Dendritic cell treated with granulocyte-macrophage colony-stimulating factor and Interleukin-4, amounts not matched to agents 40 ng/mL and 50 ng/mL, for 4 days (primary cell): ENCODE data around the gene LRR1.

Experiments
- H3K27ac Mint-ChIP-seq: one replicate; pipeline ENCODE4 v1.8.0; 2022; ENCODE audit warnings: mild to moderate bottlenecking, mixed read lengths
- H3K27me3 Mint-ChIP-seq: one replicate; pipeline ENCODE4 v1.8.0; 2022; ENCODE audit warnings: mild to moderate bottlenecking, mixed read lengths
- H3K36me3 Mint-ChIP-seq: one replicate; pipeline ENCODE4 v1.8.0; 2022; ENCODE audit warnings: low read depth, mixed read lengths
- H3K4me1 Mint-ChIP-seq: one replicate; pipeline ENCODE4 v1.8.0; 2022; ENCODE audit warnings: low read depth, mixed read lengths
- H3K4me3 Mint-ChIP-seq: one replicate; pipeline ENCODE4 v1.8.0; 2022; ENCODE audit warnings: mild to moderate bottlenecking, moderate library complexity, mixed read lengths
- H3K9me3 Mint-ChIP-seq: one replicate; pipeline ENCODE4 v1.8.0; 2022; ENCODE audit warnings: mixed read lengths
- intact Hi-C: fragments of 100-400 bp; cut with micrococcal nuclease; formaldehyde crosslinking; loops from one replicate; pipeline ENCODE4 v1.15.0; 2022

LRR1 gene

DNA sequence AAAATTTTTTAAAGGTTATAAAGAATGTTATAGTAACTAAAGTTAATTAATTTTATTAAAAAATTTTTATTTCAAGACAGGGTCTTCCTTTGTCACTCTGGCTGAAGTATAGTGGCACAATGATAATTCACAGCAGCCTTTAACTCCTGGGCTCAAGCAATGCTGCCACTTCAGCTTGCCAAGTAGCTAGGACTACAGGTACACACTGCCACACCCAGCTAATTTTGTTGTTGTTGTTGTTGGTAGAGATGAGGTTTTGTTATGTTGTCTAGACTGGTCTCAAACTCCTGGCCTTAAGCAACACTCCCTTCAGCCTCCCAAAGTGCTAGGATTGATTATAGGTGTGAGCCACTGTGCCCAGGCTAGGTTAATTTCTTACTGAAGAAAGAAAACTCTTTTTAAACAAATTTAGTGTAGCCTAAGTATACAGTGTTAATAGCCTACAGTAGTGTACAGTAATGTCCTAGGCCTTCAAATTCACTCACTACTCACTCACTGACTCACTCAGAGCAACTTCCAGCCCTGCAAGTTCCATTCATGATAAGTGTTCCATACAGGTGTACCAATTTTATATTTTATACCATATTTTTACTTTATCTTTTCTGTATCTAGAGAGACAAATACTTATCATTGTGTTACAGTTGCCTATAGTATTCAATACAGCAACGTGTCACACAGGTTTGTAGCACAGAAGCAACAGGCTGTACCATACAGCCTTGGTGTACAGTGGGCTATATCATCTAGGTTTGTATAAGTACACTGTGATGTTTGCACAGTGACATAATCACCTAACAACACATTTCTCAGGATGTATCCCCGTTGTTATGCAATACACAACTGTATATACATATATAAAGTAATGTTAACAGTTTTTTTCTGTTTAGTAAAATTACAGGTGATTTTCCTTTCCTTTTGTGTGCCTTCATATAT is 61.1 kb downstream of the LRR1 start:
- intact Hi-C loops: no loop called here
- Mint-ChIP-seq H3K27ac (no peak overlapping the region), H3K4me3 (no peak overlapping the region), H3K27me3 (no peaks in the 10 kb centered on the region), H3K9me3 (no peaks in the 10 kb centered on the region), H3K4me1 (no peaks in the 10 kb centered on the region), H3K36me3 (no peaks in the 10 kb centered on the region)
